ENCODE data around the gene TDRD3.
A peak's percentile ranks its signal among the peaks of the same experiment; 100 is the strongest.

TDRD3 gene

DNA sequence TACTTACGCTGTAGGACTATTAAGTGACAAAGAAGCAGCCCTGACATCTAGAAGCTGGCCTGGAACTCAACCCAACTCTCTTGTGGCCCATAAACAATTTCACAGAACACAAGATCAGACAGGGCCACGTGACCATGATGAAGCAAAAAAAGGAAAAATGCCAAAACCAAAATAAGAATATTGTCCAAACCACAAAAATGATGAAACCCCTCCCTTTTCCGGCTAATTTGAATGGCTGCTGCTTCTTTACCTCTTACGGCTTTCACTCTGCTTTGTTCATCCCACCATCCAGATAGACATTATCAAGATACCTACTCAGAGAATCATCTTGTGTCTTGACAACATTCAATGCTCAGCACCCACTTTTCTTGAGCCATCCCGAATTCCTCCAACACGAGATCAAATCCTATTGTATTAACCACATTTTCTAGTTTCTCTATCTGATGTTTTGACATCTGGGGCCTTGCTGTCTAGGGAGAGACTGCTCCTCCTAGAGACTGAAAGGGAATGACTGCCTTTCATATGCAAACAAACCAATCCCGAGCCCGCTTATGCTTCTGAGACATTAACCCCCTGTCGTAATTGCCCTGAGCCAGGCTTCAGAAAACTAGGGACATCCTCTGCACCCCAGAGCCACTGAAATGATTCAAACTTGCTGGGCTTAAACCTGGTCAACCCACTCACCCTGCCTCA, 186.3 kb downstream of the TDRD3 start:
- DNase-seq: no peak

GRCh38 chr13:60583911-60584753, 187.1 kb downstream of the TDRD3 start:
- DNase-seq: peak; percentile 8

GRCh38 chr13:60584976-60585375, 188.0 kb downstream of the TDRD3 start:
- no peak for DNase-seq

- DNase-seq: no peak
These were observed 194.1 kb downstream of the TDRD3 start for GRCh38 chr13:60590800-60591747.

DNA sequence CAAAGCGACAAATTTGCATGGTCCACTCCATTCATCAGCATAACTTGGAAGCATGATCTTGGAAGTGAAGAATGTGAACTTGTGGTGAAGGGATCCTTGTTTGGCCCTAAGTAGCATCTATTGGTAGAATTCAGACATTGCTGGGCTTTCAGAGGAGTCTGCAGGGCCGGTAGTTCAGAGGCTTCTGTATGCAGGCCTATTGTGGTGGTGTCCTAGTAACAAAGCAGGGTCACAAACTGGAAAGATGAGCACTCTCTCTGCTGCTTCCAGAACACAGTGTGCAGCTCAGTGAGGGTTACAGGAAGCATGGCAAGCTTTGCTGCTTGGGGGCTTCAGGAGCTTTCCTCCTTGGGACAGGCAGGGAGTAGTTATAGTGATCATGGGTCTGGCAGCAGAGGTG, 206.0 kb downstream of the TDRD3 start:
- DNase-seq: no peak

DNA sequence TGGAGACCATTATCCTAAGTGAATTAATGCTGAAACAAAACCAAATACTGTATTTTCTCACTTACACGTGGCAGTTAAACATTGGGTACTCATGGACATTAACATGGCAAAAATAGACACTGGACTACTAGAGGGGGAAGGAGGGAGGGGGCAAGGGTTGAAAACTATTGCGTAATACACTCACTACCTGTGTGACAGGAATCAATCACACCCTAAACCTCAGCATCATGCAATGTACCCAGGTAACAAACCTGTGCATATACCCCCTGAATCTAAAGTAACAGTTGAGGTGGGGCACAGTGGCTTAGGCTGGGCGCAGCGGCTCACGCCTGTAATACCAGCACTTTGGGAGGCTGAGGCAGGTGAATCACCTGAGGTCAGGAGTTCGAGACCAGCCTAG, 207.0 kb downstream of the TDRD3 start:
- no peak for DNase-seq

- DNase-seq: no peak
These were observed 211.9 kb downstream of the TDRD3 start for GRCh38 chr13:60608954-60609353.

GRCh38 chr13:60611523-60611922, 214.5 kb downstream of the TDRD3 start:
- DNase-seq: no peak

DNA sequence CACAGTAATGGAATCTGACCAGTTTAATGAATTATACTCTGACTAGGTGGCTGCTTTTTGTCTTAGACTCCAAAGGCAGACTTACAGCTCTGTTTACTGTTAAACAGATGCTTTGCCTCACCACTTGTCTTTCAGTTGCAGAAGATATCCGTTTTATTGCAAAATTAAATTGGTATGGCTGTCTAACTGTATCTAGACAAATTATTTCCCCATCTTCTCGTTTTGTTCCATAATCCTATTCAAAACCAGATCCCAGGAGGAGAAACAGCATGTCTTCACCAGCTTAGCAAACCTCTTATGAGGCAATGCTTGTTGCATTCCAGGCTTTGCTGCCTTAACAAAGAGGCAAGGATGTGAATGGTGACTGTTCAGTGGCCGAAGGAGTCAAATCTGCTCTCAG, 215.6 kb downstream of the TDRD3 start:
- DNase-seq: no peak

DNA sequence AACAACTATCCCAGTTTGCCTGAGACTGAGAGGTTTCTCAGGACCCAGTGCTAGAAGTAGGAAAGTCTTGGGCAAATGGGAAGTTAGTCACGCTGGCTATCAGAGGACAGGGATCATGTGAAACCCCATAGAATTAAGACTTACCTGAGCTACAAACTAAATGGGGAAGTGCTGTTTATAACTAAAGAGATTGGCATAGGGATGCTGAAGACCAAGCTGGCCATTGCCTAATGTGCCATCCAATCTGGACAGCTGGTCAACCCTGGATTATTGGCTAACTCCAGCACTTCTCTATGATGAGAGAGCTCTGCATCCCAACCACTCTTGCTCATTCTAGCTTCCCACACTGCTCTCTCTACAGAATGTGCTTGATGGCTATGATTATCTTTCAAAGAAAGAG, 216.1 kb downstream of the TDRD3 start:
- no peak for DNase-seq

DNA sequence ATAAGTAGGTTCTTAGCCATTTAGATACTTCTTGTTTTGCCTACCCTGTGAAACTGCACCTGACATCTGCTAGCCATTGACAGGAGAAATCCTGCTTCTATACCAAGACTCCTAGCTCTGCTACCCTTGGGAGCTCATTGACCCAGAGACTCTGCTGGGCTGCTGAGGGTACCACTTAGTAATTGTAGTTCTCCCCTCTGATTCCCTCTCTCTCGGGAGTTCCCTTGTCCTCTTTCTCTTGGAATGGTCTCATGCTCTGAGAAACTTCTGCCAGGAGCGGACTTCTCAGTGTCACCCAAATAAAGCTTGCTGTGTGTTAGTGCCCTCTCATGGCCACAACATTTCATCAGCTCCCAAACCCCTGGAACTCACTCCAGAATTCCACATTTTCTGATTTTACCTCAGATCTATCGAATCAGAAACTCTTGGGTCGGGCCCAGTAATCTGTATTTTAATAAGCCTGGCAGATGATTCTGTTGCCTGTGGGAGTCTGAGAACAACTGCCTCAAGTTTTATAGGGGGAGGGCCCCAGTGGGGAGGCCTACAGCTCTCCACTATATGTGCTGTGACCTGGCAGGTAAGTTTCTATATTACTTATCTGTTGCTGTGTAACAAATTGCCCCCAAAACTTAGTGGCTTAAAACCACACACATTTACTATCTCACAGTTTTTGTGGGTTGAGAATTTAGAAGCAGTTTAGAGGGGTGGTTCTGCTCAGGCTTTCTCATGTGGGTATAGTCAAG, 221.1 kb downstream of the TDRD3 start:
- DNase-seq: no peak

- DNase-seq: no peak
These were observed 222.4 kb downstream of the TDRD3 start for GRCh38 chr13:60619461-60619860.

- DNase-seq: no peak
These were observed 223.8 kb downstream of the TDRD3 start for GRCh38 chr13:60620611-60621395.

- DNase-seq: no peak
These were observed 226.1 kb downstream of the TDRD3 start for GRCh38 chr13:60623151-60623550.

All from NCI-H2171 treated with DMSO at 0.1 percent for 48 hours (cell line).